Measurements from ENCODE around the gene ADI1.

- TF ChIP-seq CTCF (conservative IDR thresholded peaks at IDR 0.05; ENCODE audit: low read depth, low read length) (no peak), POLR2A (IDR thresholded peaks at IDR 0.05; ENCODE audit: low read depth, low read length) (no peak)
Observed at GRCh38 chr2:3533836-3534235, 14.5 kb upstream of the ADI1 start.

Data from IMR-90 (cell line).